Left lung (tissue), 10 donors: ENCODE data around the gene UBR3. TPM values are rescaled to one million over a fixed set of nuclear protein-coding genes. Genes with fewer than 3 reads are reported as not detected.
A peak's percentile ranks its signal among the peaks of the same experiment; 100 is the strongest.
"Not testable (repeated sequence)": the region's sequence is repeated elsewhere in the genome, so short reads cannot be mapped to it uniquely, and the experiment has no call there.

Experiments
- ATAC-seq: fragments of 200-7000 bp; cut with Tn5 transposase; one replicate; pipeline ENCODE4 v1.9.1; 2020; ENCODE audit warnings: moderate library complexity
- DNase-seq, 4 donors: peaks; one replicate each; pipeline ENCODE4 v3.0.0-alpha.2; 2013 to 2020
- H3K27ac ChIP-seq, 2 donors: fragments of 200-600 bp; sonication (generic) in 1 of 2; one replicate each; pipeline versions ENCODE4 v1.5.0 to v1.8.0; 2020 to 2021
- H3K27me3 ChIP-seq, 2 donors: fragments of 200-600 bp; sonication (generic) in 1 of 2; one replicate each; pipeline versions ENCODE4 v1.5.0 to v1.8.0; 2020 to 2021
- H3K36me3 ChIP-seq, 2 donors: fragments of 200-600 bp; sonication (generic) in 1 of 2; one replicate each; pipeline versions ENCODE4 v1.5.0 to v1.8.0; 2020 to 2021
- H3K4me1 ChIP-seq, 2 donors: fragments of 200-600 bp; one replicate each; pipeline ENCODE4 v1.8.0; 2021
- H3K4me3 ChIP-seq, 2 donors: fragments of 200-600 bp; sonication (generic) in 1 of 2; one replicate each; pipeline versions ENCODE4 v1.5.0 to v1.8.0; 2020 to 2021; ENCODE audit warnings: mild to moderate bottlenecking in 1 of 2
- H3K9me3 ChIP-seq, 2 donors: fragments of 200-600 bp; sonication (generic) in 1 of 2; one replicate each; pipeline versions ENCODE4 v1.5.0 to v1.8.0; 2020 to 2021
- CTCF ChIP-seq, 2 donors: fragments of 200-600 bp; sonication (generic) in 1 of 2; IDR thresholded peaks; one replicate each; pipeline versions ENCODE4 v1.5.0 to v1.8.0; 2021; ENCODE audit warnings: antibody characterized with exemption in 2 of 2
- intact Hi-C, 2 donors: fragments of 100-400 bp; cut with DNase I; formaldehyde crosslinking; loops; one replicate each; pipeline versions ENCODE4 v1.11.2 to v1.14.2; 2022
- polyA plus RNA-seq, 6 donors: library from polyadenylated mRNA; unstranded; fragments of 120-200 nt; gene quantifications; one replicate each; pipeline ENCODE4 v1.2.1, GENCODE V29; 2013; ENCODE audit not compliant: insufficient read length in 6 of 6
- total RNA-seq, 2 donors: library from RNA; stranded (reverse); fragmentation: NEBNext Ultra II Directional; extraction: Animal tissue kit (Norgen Biotek cat#: 25700); gene quantifications; one replicate each; pipeline ENCODE4 v1.2.1, GENCODE V29; 2021
- donor health status: DM: no; HTN: yes; CAD: no.
- donor health status: DM: no; HTN: no; CAD: no.

The UBR3 gene
- total and polyA plus RNA-seq, 8 donors = 33.2 to 48.0 (median 40.7) TPM

- intact Hi-C loops = no loop called here
Observed at GRCh38 chr2:169892951-169893350, 65.7 kb downstream of the UBR3 start.

GRCh38 chr2:169895294-169895985 lies 68.2 kb downstream of the UBR3 start:
- TF ChIP-seq CTCF (IDR thresholded peaks at IDR 0.05) = no peak
- no peak for ATAC-seq
- no peaks in the 10 kb centered on the region for H3K9me3 ChIP-seq

More at GRCh38 chr2:169892951-169893350, 65.7 kb downstream of the UBR3 start:
- no peak overlapping the region for H3K27ac ChIP-seq
- no peak for TF ChIP-seq CTCF (IDR thresholded peaks at IDR 0.05)
- H3K9me3 ChIP-seq = no peaks in the 10 kb centered on the region
- ATAC-seq (no peak), DNase-seq (no peak)
- H3K4me1 ChIP-seq = peaks cover 0 to 4% of the 10 kb centered on the region in 2 donors
- H3K36me3 ChIP-seq = peaks cover 0 to 19% of the 10 kb centered on the region in 2 donors
- H3K4me3 ChIP-seq = no peak overlapping the region
- H3K27me3 ChIP-seq = no peaks in the 10 kb centered on the region

GRCh38 chr2:169897834-169898233 lies 70.6 kb downstream of the UBR3 start:
- no peaks in the 10 kb centered on the region for H3K27me3 ChIP-seq
- DNase-seq = no peak
- intact Hi-C loops = no loop called here
- no peak overlapping the region for H3K4me3 ChIP-seq
- ATAC-seq = no peak
- no peaks in the 10 kb centered on the region for H3K4me1 ChIP-seq
- no peak overlapping the region for H3K27ac ChIP-seq
- peaks cover 0 to 35% of the 10 kb centered on the region in 2 donors for H3K36me3 ChIP-seq
- no peaks in the 10 kb centered on the region for H3K9me3 ChIP-seq
- no peak for TF ChIP-seq CTCF (IDR thresholded peaks at IDR 0.05)

More at GRCh38 chr2:169895294-169895985, 68.2 kb downstream of the UBR3 start:
- Histone ChIP-seq H3K4me1 (peaks cover 0 to 4% of the 10 kb centered on the region in 2 donors), H3K27me3 (no peaks in the 10 kb centered on the region), H3K36me3 (peaks cover 0 to 32% of the 10 kb centered on the region in 2 donors), H3K27ac (no peak overlapping the region), H3K4me3 (no peak overlapping the region)
- intact Hi-C loops = no loop called here
- no peak for DNase-seq

- peaks cover 0 to 33% of the 10 kb centered on the region in 2 donors for H3K36me3 ChIP-seq
- H3K9me3 ChIP-seq, H3K4me1 ChIP-seq, H3K4me3 ChIP-seq, H3K27me3 ChIP-seq, intact Hi-C loops, DNase-seq, H3K27ac ChIP-seq, ATAC-seq: not testable (repeated sequence)
Observed at GRCh38 chr2:169900103-169900502, 72.8 kb downstream of the UBR3 start.

GRCh38 chr2:169900686-169901085 lies 73.4 kb downstream of the UBR3 start:
- H3K27ac ChIP-seq = no peak overlapping the region
- peaks cover 0 to 29% of the 10 kb centered on the region in 2 donors for H3K36me3 ChIP-seq
- peak overlapping the region in 1 of 2 donors; percentile 0 for H3K4me3 ChIP-seq
- H3K9me3 ChIP-seq = no peaks in the 10 kb centered on the region
- intact Hi-C loops = no loop called here
- no peaks in the 10 kb centered on the region for H3K27me3 ChIP-seq
- DNase-seq (no peak), ATAC-seq (no peak)
- no peaks in the 10 kb centered on the region for H3K4me1 ChIP-seq
- no peak for TF ChIP-seq CTCF (IDR thresholded peaks at IDR 0.05)
